ENCODE data around the gene RFXANK.
A peak's percentile ranks its signal among the peaks of the same experiment; 100 is the strongest.
"Not testable (repeated sequence)": the region's sequence is repeated elsewhere in the genome, so short reads cannot be mapped to it uniquely, and the experiment has no call there.

Gene RFXANK

GRCh38 chr19:19170873-19171672 lies 21.0 kb upstream of the RFXANK start:
- no peak for DNase-seq (ENCODE audit: extremely low read depth, low read depth)

GRCh38 chr19:19171821-19172532 lies 20.1 kb upstream of the RFXANK start:
- peak; percentile 25 for DNase-seq (ENCODE audit: extremely low read depth, low read depth)
- no peak for TF ChIP-seq CTCF (IDR thresholded peaks at IDR 0.05; ENCODE audit: low read depth, low read length)

More at GRCh38 chr19:19170873-19171672, 21.0 kb upstream of the RFXANK start:
- TF ChIP-seq CTCF (IDR thresholded peaks at IDR 0.05; ENCODE audit: low read depth, low read length): no peak

GRCh38 chr19:19173243-19173642 lies 18.8 kb upstream of the RFXANK start:
- DNase-seq (ENCODE audit: extremely low read depth, low read depth): not testable (repeated sequence)

- DNase-seq (ENCODE audit: extremely low read depth, low read depth): no peak
- TF ChIP-seq CTCF (IDR thresholded peaks at IDR 0.05; ENCODE audit: low read depth, low read length): no peak
Measured at GRCh38 chr19:19176950-19177349, 15.1 kb upstream of the RFXANK start.

- no peak for DNase-seq (ENCODE audit: extremely low read depth, low read depth)
- no peak for TF ChIP-seq CTCF (IDR thresholded peaks at IDR 0.05; ENCODE audit: low read depth, low read length)
Measured at GRCh38 chr19:19179548-19180441, 12.3 kb upstream of the RFXANK start.

GRCh38 chr19:19181488-19181998 lies 10.5 kb upstream of the RFXANK start:
- TF ChIP-seq CTCF (IDR thresholded peaks at IDR 0.05; ENCODE audit: low read depth, low read length): no peak
- DNase-seq (ENCODE audit: extremely low read depth, low read depth): no peak
